GM23248 (cell line): ENCODE results near the gene NKIRAS1. TPM values are rescaled to one million over a fixed set of nuclear protein-coding genes. Genes with fewer than 3 reads are reported as not detected.
"Not testable (repeated sequence)": the region's sequence is repeated elsewhere in the genome, so short reads cannot be mapped to it uniquely, and the experiment has no call there.

Experiments used
- DNase-seq: peaks from one replicate; pipeline ENCODE4 v3.0.0-alpha.2; 2015
- H2AFZ ChIP-seq: fragments of 200-600 bp; sonication (generic); 2 replicates; pipeline ENCODE4 v1.6.1; 2016; ENCODE audit warnings: antibody characterized with exemption
- H3F3A ChIP-seq: fragments of 200-600 bp; sonication (generic); 2 replicates; pipeline ENCODE4 v1.6.1; 2016; ENCODE audit warnings: mild to moderate bottlenecking, antibody characterized with exemption, mixed run types; ENCODE audit not compliant: insufficient read depth
- H3K27ac ChIP-seq: fragments of 200-600 bp; sonication (generic); 2 replicates; pipeline ENCODE4 v1.5.1; 2016; ENCODE audit warnings: mild to moderate bottlenecking
- H3K27me3 ChIP-seq: fragments of 200-600 bp; sonication (generic); replicated peaks from 2 replicates; pipeline ENCODE4 v1.6.1; 2016; ENCODE audit warnings: mild to moderate bottlenecking; ENCODE audit not compliant: insufficient read depth
- H3K36me3 ChIP-seq: fragments of 200-600 bp; sonication (generic); 2 replicates; pipeline ENCODE4 v1.6.1; 2016; ENCODE audit warnings: low read depth, mild to moderate bottlenecking
- H3K4me1 ChIP-seq: fragments of 200-600 bp; sonication (generic); 2 replicates; pipeline ENCODE4 v1.6.1; 2016; ENCODE audit warnings: mild to moderate bottlenecking; ENCODE audit not compliant: insufficient read depth
- H3K4me2 ChIP-seq: fragments of 200-600 bp; sonication (generic); one replicate; pipeline ENCODE4 v1.6.1; 2016; ENCODE audit warnings: mild to moderate bottlenecking; ENCODE audit not compliant: unreplicated experiment
- H3K4me3 ChIP-seq: fragments of 200-600 bp; sonication (generic); 2 replicates; pipeline ENCODE4 v1.5.1; 2016; ENCODE audit warnings: mild to moderate bottlenecking
- H3K79me2 ChIP-seq: fragments of 200-600 bp; sonication (generic); 2 replicates; pipeline ENCODE4 v1.6.1; 2016; ENCODE audit warnings: mild to moderate bottlenecking; ENCODE audit not compliant: insufficient read depth
- H3K9ac ChIP-seq: fragments of 200-600 bp; sonication (generic); 2 replicates; pipeline ENCODE4 v1.6.1; 2016; ENCODE audit warnings: mild to moderate bottlenecking
- H3K9me2 ChIP-seq: fragments of 200-600 bp; sonication (generic); 2 replicates; pipeline ENCODE4 v1.6.1; 2016; ENCODE audit warnings: mixed run types, mild to moderate bottlenecking, moderate library complexity; ENCODE audit not compliant: insufficient read depth
- H3K9me3 ChIP-seq: fragments of 200-600 bp; sonication (generic); one replicate; pipeline ENCODE4 v1.6.1; 2017; ENCODE audit warnings: low read depth
- H4K20me1 ChIP-seq: fragments of 200-600 bp; sonication (generic); 2 replicates; pipeline ENCODE4 v1.6.0; 2016; ENCODE audit not compliant: insufficient read depth
- EZH2 ChIP-seq: fragments of 200-600 bp; sonication (generic); IDR thresholded peaks from 2 replicates; pipeline ENCODE4 v1.6.1; 2018; ENCODE audit warnings: antibody characterized with exemption, mild to moderate bottlenecking; ENCODE audit not compliant: insufficient read depth, poor library complexity, severe bottlenecking
- EZH2phosphoT487 ChIP-seq: fragments of 200-600 bp; sonication (generic); IDR thresholded peaks from 2 replicates; pipeline ENCODE4 v1.6.1; 2018; ENCODE audit warnings: antibody characterized with exemption, moderate library complexity, mild to moderate bottlenecking, low read depth; ENCODE audit not compliant: insufficient read depth
- WGBS, 2 experiments: methylation state at CpG; one replicate each; pipeline ENCODE4 v1.1.6; 2015 to 2017; ENCODE audit warnings: low lambda C conversion rate in 2 of 2, low coverage in 1 of 2; ENCODE audit errors: missing lambda C conversion rate in 2 of 2; 5-methylcytosine and 5-hydroxymethylcytosine counted together
- in situ Hi-C: fragments of 300-500 bp; cut with MboI; formaldehyde crosslinking; loops from 2 replicates; pipeline ENCODE4 v1.15.0; 2020
- polyA plus RNA-seq: library from polyadenylated mRNA; unstranded; fragments of >200 nt; fragmentation: Nextera tagmentation; extraction: Ambion mirVana; gene quantifications from 2 replicates; pipeline ENCODE4 v1.2.1, GENCODE V29; 2016
- total RNA-seq: library from RNA; depleted of rRNA; stranded (reverse); fragments of >200 nt; shearing (Covaris generic); gene quantifications from 2 replicates; pipeline ENCODE4 v1.2.3, GENCODE V29; 2014

Gene NKIRAS1
- total and polyA plus RNA-seq, 2 experiments from 2014 or later, result 15.0 to 17.2 TPM

GRCh38 chr3:23875113-23875725 lies 41.6 kb downstream of the NKIRAS1 start:
- WGBS, 2 experiments, result 48 to 50% methylated on average over 4 of the region's 4 CpGs
- in situ Hi-C loops, result no loop called here
- peak overlapping the region; percentile 55 for H3K27ac ChIP-seq
- H2AFZ ChIP-seq, result no peak overlapping the region
- peaks cover 45% of the 10 kb centered on the region for H3F3A ChIP-seq
- 0 out of 2 replicates have a peak overlapping the region, but pooled peaks have one; percentile 5 for H3K4me3 ChIP-seq
- peaks cover 55% of the 10 kb centered on the region for H3K79me2 ChIP-seq
- peaks cover 41% of the 10 kb centered on the region for H3K4me1 ChIP-seq
- H3K9ac ChIP-seq, result peak overlapping the region; percentile 12; the same call in 1 of the 2 replicates
- peak overlapping the region; percentile 63 for H3K4me2 ChIP-seq
- H3K36me3 ChIP-seq, result no peaks in the 10 kb centered on the region
- H4K20me1 ChIP-seq, result no peaks in the 10 kb centered on the region
- H3K27me3 ChIP-seq, result no peaks in the 10 kb centered on the region
- DNase-seq, result peak; percentile 42
- H3K9me3 ChIP-seq, result no peaks in the 10 kb centered on the region
- TF ChIP-seq EZH2 (no peak), EZH2phosphoT487 (no peak)
- no peaks in the 10 kb centered on the region for H3K9me2 ChIP-seq

DNA sequence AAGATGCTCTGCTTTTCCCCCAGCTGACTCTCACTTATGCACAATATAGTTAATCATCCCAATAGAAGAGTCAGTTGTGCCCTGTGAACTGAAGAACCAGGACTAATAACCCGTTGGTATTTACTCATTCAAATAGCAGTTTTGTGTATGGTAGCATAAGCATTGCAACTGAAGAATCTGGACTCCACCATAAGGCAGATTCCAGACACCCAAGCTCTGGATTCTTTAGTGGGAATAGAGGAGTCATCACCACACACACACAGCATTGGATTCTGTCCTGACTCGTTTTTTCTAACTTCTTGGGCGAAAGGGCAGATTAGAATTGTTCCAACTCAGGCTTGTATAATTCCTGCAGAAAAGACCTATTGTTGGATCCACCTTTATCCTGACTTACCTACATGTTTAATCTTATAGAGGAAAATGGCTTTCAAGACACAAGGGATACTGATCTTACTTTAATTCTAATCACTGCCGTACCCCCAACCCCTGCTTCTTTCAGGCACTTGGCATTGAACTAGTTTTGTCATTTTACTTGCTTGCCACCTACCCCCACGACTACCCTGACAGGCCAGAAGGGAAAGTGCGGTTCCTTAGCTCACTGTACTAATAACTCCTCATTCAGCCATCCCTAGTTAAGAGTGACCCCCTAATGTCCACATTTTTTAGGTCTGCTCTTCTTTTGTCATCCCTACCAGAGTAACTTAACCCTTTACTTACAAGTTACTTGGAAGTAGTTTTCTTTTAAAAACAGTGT lies 42.3 kb downstream of the NKIRAS1 start:
- Histone ChIP-seq H2AFZ (no peak overlapping the region), H3K9ac (peak overlapping the region; percentile 12; the same call in 1 of the 2 replicates), H3K9me2 (no peaks in the 10 kb centered on the region), H3K36me3 (no peaks in the 10 kb centered on the region), H3K79me2 (peaks cover 56% of the 10 kb centered on the region), H4K20me1 (no peaks in the 10 kb centered on the region), H3K4me3 (0 out of 2 replicates have a peak overlapping the region, but pooled peaks have one; percentile 5), H3K4me2 (peak overlapping the region; percentile 63), H3K27me3 (no peaks in the 10 kb centered on the region), H3K27ac (peak overlapping the region; percentile 55), H3K4me1 (peaks cover 41% of the 10 kb centered on the region), H3F3A (peaks cover 45% of the 10 kb centered on the region), H3K9me3 (no peaks in the 10 kb centered on the region)
- 55 to 57% methylated on average over 6 of the region's 6 CpGs for WGBS, 2 experiments
- TF ChIP-seq EZH2phosphoT487 (no peak), EZH2 (no peak)
- in situ Hi-C loops, result no loop called here
- peak; percentile 88 for DNase-seq

GRCh38 chr3:23873941-23874340 lies 42.8 kb downstream of the NKIRAS1 start:
- H3K9ac ChIP-seq, result peak overlapping the region; percentile 2; the same call in 1 of the 2 replicates
- DNase-seq, result peak; percentile 46
- H3F3A ChIP-seq, result peaks cover 45% of the 10 kb centered on the region
- in situ Hi-C loops, result no loop called here
- H3K27me3 ChIP-seq, result no peaks in the 10 kb centered on the region
- peak overlapping the region; percentile 63 for H3K4me2 ChIP-seq
- TF ChIP-seq EZH2, result no peak
- TF ChIP-seq EZH2phosphoT487, result no peak
- no peaks in the 10 kb centered on the region for H3K36me3 ChIP-seq
- H3K4me3 ChIP-seq, result no peak overlapping the region
- H4K20me1 ChIP-seq, result no peaks in the 10 kb centered on the region
- peaks cover 41% of the 10 kb centered on the region for H3K4me1 ChIP-seq
- no peaks in the 10 kb centered on the region for H3K9me3 ChIP-seq
- WGBS, 2 experiments, result 64 to 65% methylated on average over 2 of the region's 2 CpGs
- peak overlapping the region; percentile 55 for H3K27ac ChIP-seq
- peaks cover 56% of the 10 kb centered on the region for H3K79me2 ChIP-seq
- no peaks in the 10 kb centered on the region for H3K9me2 ChIP-seq
- no peak overlapping the region for H2AFZ ChIP-seq

DNA sequence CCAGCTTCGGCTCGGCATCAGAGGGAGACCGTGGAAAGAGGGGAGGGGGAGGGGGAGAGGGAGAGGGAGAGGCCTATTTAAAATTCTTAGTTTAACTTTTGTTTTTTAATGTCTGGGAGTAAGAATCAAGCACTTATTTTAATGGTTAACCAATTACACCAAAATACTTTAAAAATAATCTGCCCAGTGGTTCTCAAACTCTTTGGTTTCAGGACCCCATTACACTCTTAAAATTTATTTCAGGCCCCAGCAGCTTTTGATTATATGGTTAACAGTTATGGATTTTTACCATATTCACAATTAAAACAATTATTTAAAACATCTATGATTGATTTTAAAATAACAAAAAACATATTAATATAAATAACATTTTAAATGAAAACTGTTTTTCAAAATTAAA lies 44.5 kb downstream of the NKIRAS1 start:
- H3K4me1 ChIP-seq, result peaks cover 33% of the 10 kb centered on the region
- no peaks in the 10 kb centered on the region for H3K9me3 ChIP-seq
- H3K4me2 ChIP-seq, result no peak overlapping the region
- peaks cover 60% of the 10 kb centered on the region for H3K79me2 ChIP-seq
- WGBS, 2 experiments, result 94 to 100% methylated on average over 3 of the region's 3 CpGs
- no peaks in the 10 kb centered on the region for H3K9me2 ChIP-seq
- H3K27ac ChIP-seq, result no peak overlapping the region
- no peaks in the 10 kb centered on the region for H3K27me3 ChIP-seq
- no peaks in the 10 kb centered on the region for H3K36me3 ChIP-seq
- no peak for TF ChIP-seq EZH2
- TF ChIP-seq EZH2phosphoT487, result no peak
- no peak for DNase-seq
- H4K20me1 ChIP-seq, result peaks cover 5% of the 10 kb centered on the region; the same call in 1 of the 2 replicates
- peaks cover 35% of the 10 kb centered on the region for H3F3A ChIP-seq
- no peak overlapping the region for H3K9ac ChIP-seq
- no peak overlapping the region for H2AFZ ChIP-seq
- in situ Hi-C loops, result no loop called here
- no peak overlapping the region for H3K4me3 ChIP-seq

GRCh38 chr3:23871361-23871760 lies 45.4 kb downstream of the NKIRAS1 start:
- H3K9me3 ChIP-seq, H3K4me3 ChIP-seq, H3K4me2 ChIP-seq, H3K9me2 ChIP-seq, H4K20me1 ChIP-seq, H2AFZ ChIP-seq, H3K9ac ChIP-seq, H3K27ac ChIP-seq, H3K36me3 ChIP-seq, DNase-seq, H3K27me3 ChIP-seq, in situ Hi-C loops: not testable (repeated sequence)
- WGBS, 2 experiments, result 93% methylated on average over 29 of the region's 34 CpGs; no CpG with 5 or more reads in 1 of the 2 experiments
- H3K79me2 ChIP-seq, result peaks cover 65% of the 10 kb centered on the region
- peaks cover 28% of the 10 kb centered on the region for H3K4me1 ChIP-seq
- peaks cover 26% of the 10 kb centered on the region for H3F3A ChIP-seq

DNA sequence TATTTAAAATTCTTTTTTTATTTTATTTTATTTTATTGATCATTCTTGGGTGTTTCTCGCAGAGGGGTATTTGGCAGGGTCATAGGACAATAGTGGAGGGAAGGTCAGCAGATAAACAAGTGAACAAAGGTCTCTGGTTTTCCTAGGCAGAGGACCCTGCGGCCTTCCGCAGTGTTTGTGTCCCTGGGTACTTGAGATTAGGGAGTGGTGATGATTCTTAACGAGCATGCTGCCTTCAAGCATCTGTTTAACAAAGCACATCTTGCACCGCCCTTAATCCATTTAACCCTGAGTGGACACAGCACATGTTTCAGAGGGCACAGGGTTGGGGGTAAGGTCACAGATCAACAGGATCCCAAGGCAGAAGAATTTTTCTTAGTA lies 46.1 kb downstream of the NKIRAS1 start:
- H3K9me3 ChIP-seq, H3K27ac ChIP-seq, H3K4me2 ChIP-seq, H3K27me3 ChIP-seq, H4K20me1 ChIP-seq, H3K36me3 ChIP-seq, H2AFZ ChIP-seq, in situ Hi-C loops, H3K9ac ChIP-seq, H3K4me3 ChIP-seq, DNase-seq, H3K9me2 ChIP-seq: not testable (repeated sequence)
- H3K79me2 ChIP-seq, result peaks cover 64% of the 10 kb centered on the region
- peaks cover 23% of the 10 kb centered on the region for H3F3A ChIP-seq
- H3K4me1 ChIP-seq, result peaks cover 31% of the 10 kb centered on the region
- 100% methylated on average over 1 of the region's 5 CpGs for WGBS, 2 experiments
